ENCODE data around the gene SERTAD2. TPM values are rescaled to one million over a fixed set of nuclear protein-coding genes. Genes with fewer than 3 reads are reported as not detected.

SERTAD2 gene
- total RNA-seq, 4 donors from 2014 or later, result 5.4 to 22.1 (median 13.2) TPM

- in situ Hi-C loops (cut with MboI; ENCODE audit: low pct_ligation_motif_present in 1 of 4, low pct_unique_long_range_greater_than_20kb in 1 of 4, low sequenced_read_pairs in 3 of 4) (loop anchor here in 2 of 4 donors (5.0 to 10.0 kb wide), 3 partner anchors 89 to 206 kb away; no protein-coding TSS in a partner anchor), intact Hi-C loops (cut with DNase I; ENCODE audit: low total_unique reads) (no loop called here)
- peaks cover 14 to 27% (median 25%) of the 10 kb centered on the region in 4 donors for H3K4me1 ChIP-seq
- peak overlapping the region in 2 of 4 donors; percentile 98 to 100 for H3K27ac ChIP-seq
- H3K9me3 ChIP-seq, result no peaks in the 10 kb centered on the region
- no peak overlapping the region for H3K4me3 ChIP-seq
- WGBS, 2 donors (ENCODE audit: low coverage in 1 of 2), result 52 to 63% methylated on average over 3 of the region's 3 CpGs
- H3K36me3 ChIP-seq, result no peaks in the 10 kb centered on the region
- no peaks in the 10 kb centered on the region for H3K27me3 ChIP-seq
- TF ChIP-seq CTCF (IDR thresholded peaks at IDR 0.05), result no peak
- no peak for TF ChIP-seq POLR2AphosphoS5 (IDR thresholded peaks at IDR 0.05)
- TF ChIP-seq POLR2A (IDR thresholded peaks at IDR 0.05), result no peak
- TF ChIP-seq EP300 (IDR thresholded peaks at IDR 0.05; ENCODE audit: low read depth), result no peak
- DNase-seq, result no peak
These were observed 2.2 kb upstream of the SERTAD2 start for GRCh38 chr2:64655873-64656272.

GRCh38 chr2:64655018-64655664, 1.4 kb upstream of the SERTAD2 start:
- in situ Hi-C loops (cut with MboI; ENCODE audit: low pct_ligation_motif_present in 1 of 4, low pct_unique_long_range_greater_than_20kb in 1 of 4, low sequenced_read_pairs in 3 of 4) (loop anchor here in 2 of 4 donors (5.0 to 10.0 kb wide), 3 partner anchors 90 to 207 kb away; no protein-coding TSS in a partner anchor), intact Hi-C loops (cut with DNase I; ENCODE audit: low total_unique reads) (no loop called here)
- peak overlapping the region; percentile 98 to 100 (median 100) for H3K27ac ChIP-seq
- peak overlapping the region in 2 of 4 donors; percentile 86 to 93 for H3K4me3 ChIP-seq
- peaks cover 21 to 35% (median 32%) of the 10 kb centered on the region in 4 donors for H3K4me1 ChIP-seq
- DNase-seq, result no peak
- TF ChIP-seq EP300 (IDR thresholded peaks at IDR 0.05; ENCODE audit: low read depth) (no peak), POLR2A (IDR thresholded peaks at IDR 0.05) (no peak), CTCF (IDR thresholded peaks at IDR 0.05) (peak in 4 of 5 experiments; percentile 9 to 46 (median 27)), POLR2AphosphoS5 (IDR thresholded peaks at IDR 0.05) (no peak)
- no peaks in the 10 kb centered on the region for H3K27me3 ChIP-seq
- H3K36me3 ChIP-seq, result no peaks in the 10 kb centered on the region
- no peaks in the 10 kb centered on the region for H3K9me3 ChIP-seq
- 41 to 53% methylated on average over 7 of the region's 7 CpGs for WGBS, 2 donors (ENCODE audit: low coverage in 1 of 2)

- peak; percentile 78 for DNase-seq
- Histone ChIP-seq H3K27me3 (no peaks in the 10 kb centered on the region), H3K9me3 (no peaks in the 10 kb centered on the region), H3K27ac (peak overlapping the region; percentile 98 to 100 (median 100)), H3K4me1 (peaks cover 29 to 44% (median 40%) of the 10 kb centered on the region in 4 donors), H3K4me3 (peak overlapping the region; percentile 78 to 93 (median 88)), H3K36me3 (no peaks in the 10 kb centered on the region)
- WGBS, 2 donors (ENCODE audit: low coverage in 1 of 2), result 1% methylated on average over 42 of the region's 70 CpGs; no CpG with 5 or more reads in 1 of the 2 donors
- TF ChIP-seq CTCF (IDR thresholded peaks at IDR 0.05) (no peak), POLR2A (IDR thresholded peaks at IDR 0.05) (peak; percentile 77), EP300 (IDR thresholded peaks at IDR 0.05; ENCODE audit: low read depth) (no peak), POLR2AphosphoS5 (IDR thresholded peaks at IDR 0.05) (peak; percentile 3 to 70 (median 9))
- in situ Hi-C loops (cut with MboI; ENCODE audit: low pct_ligation_motif_present in 1 of 4, low pct_unique_long_range_greater_than_20kb in 1 of 4, low sequenced_read_pairs in 3 of 4) (loop anchor here in 1 of 4 donors (10.0 kb wide), 1 partner anchor 91 kb away; no protein-coding TSS in a partner anchor), intact Hi-C loops (cut with DNase I; ENCODE audit: low total_unique reads) (loop anchor here (5.0 kb wide), 2 partner anchors 98 to 333 kb away; partner anchors contain the start of gene SLC1A4)
These were observed 524 bp upstream of the SERTAD2 start for GRCh38 chr2:64654063-64654811.

Data from transverse colon (tissue), 4 donors.